HG02571 (cell line): ENCODE measurements around the gene JAKMIP1.

Source experiments
- ATAC-seq: cut with Tn5 transposase; IDR thresholded peaks from one replicate; pipeline ENCODE4 v1.9.1; 2021; ENCODE audit warnings: mild to moderate bottlenecking, moderate library complexity; ENCODE audit not compliant: unreplicated experiment

The JAKMIP1 gene

DNA sequence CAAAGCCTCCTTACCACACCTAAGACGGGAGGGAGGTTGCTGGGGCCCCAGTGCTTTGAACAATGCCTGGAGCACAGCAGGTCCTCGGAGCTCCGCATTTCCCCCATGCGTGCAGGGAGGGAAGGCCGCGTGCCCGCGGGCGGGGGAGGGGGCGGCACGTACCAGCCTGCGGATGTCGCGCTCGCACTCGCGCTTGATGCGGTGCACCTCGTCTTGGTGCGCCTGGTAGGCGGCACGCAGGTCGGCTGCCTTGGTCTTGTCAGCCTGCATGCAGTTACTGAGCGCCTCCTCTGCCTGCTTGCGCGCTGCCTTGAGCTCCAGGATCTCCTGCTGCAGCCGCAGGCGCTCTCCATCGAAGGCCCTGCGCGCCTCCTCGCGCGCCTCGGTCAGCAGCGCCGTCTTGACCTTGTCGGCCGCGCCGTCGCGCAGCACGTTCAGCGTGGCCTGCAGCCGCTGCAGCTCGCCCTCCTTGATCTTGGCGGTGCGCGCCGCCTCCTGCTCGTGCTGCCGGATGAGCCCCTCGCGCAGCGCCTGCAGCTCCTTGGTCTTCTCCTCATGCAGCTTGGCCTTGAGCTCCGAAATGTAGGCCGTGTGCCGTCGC, 94.9 kb downstream of the JAKMIP1 start:
- ATAC-seq: no peak

DNA sequence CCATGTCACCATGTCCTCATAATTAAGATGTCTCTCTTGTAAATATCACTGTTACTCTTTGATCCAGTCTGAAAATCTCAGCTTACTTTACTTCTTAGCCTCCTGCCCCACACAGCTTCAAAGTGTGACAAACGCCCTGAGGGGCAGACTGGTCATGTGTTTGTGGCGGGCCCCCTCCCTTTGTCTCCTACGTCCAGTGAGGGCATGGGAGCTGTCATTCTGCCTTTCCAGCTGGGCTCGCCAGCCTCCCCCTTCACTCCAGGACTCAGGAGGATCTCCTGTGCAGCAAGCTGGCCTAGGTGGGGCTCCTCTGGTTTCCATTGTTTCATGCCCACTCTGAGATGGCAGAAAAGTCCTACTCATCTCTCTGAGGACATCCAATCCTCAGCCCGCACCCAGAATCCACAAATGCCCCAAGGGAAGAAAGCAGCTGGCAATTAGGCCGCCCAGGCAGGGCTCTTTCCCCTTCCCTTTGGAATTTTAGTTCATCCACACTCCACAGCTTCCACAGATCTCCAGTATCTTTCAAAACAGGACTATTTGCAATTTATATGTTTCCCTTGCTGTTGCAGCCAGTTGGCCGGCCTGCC, 95.7 kb downstream of the JAKMIP1 start:
- ATAC-seq: no peak

GRCh38 chr4:6097581-6097980, 102.8 kb downstream of the JAKMIP1 start:
- no peak for ATAC-seq

DNA sequence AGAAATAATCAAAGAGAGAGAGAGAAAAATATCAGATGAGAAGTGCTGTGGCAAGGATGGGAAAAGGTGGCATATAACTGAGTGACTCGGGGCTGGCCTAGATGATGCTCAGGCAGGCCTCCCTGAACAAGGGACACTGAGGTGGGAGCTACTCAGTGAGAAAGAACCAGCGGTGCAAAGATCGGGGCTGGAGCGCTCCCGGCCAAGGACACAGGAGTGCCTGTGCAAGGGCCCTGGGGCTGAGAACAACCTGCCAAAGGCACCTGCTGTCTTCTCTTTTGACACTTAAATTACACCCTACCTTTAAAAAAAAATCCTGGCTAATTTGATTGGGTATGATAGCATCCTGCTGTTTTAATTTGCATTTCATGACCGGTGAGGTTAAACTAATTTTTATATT, 104.5 kb downstream of the JAKMIP1 start:
- no peak for ATAC-seq

GRCh38 chr4:6095023-6095752, 105.2 kb downstream of the JAKMIP1 start:
- ATAC-seq: no peak

- no peak for ATAC-seq
Observed at GRCh38 chr4:6093671-6094070, 106.7 kb downstream of the JAKMIP1 start.

DNA sequence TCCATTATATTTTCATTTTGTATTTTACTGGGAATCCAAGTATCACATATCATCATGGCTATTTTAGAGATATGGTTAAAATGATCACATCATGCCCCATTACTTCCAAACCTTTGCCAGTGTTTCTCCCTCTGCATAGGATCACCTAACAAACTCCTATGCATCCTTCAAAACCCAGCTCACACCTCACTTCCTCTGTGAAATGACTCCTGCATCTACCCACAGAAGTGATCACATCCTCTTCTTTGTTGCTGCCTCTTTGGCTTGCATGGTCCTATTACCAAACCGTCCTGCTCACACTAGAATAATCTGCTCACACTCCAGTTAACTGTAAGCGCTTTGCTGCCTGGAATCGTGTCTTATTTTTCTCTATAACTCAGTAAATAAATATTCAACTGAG, 107.4 kb downstream of the JAKMIP1 start:
- no peak for ATAC-seq

- no peak for ATAC-seq
Observed at GRCh38 chr4:6092131-6092530, 108.2 kb downstream of the JAKMIP1 start.

GRCh38 chr4:6090931-6091330, 109.4 kb downstream of the JAKMIP1 start:
- no peak for ATAC-seq

- no peak for ATAC-seq
Observed at GRCh38 chr4:6088950-6089349, 111.4 kb downstream of the JAKMIP1 start.

- ATAC-seq: no peak
Observed at GRCh38 chr4:6087669-6088341, 112.5 kb downstream of the JAKMIP1 start.

GRCh38 chr4:6086846-6087245, 113.5 kb downstream of the JAKMIP1 start:
- no peak for ATAC-seq

GRCh38 chr4:6085691-6086628, 114.4 kb downstream of the JAKMIP1 start:
- ATAC-seq: no peak

DNA sequence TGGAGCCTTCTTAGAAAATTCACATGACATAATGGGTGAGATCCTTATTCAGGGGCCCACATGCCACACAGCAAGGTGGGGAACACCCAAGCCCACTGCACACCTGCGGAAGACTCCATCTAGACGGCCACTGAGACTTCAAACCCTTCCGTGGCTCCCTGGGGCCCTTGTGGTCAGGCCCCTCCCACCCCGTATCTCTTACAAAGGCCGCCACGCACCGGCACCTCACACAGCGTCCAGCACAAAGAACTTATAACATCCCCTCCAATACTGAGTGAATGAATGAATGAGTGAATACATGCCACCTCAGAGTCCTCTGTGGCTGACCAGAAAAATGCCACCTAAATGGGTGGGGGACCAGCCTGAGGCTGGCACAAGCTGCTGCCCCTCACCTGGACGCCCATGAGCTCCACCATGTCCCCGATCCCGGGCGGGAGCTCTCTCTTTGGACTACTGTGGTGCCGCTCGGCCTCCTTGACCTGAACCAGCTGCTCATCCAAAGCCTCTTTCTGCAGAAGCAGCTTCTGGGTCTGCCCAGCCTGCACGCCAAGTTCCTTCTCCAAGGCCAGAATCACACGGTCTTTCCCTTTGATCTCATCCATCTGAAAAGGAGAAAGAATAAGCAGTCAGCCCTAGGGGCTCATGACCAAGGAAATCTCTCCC, 115.2 kb downstream of the JAKMIP1 start:
- ATAC-seq: no peak

DNA sequence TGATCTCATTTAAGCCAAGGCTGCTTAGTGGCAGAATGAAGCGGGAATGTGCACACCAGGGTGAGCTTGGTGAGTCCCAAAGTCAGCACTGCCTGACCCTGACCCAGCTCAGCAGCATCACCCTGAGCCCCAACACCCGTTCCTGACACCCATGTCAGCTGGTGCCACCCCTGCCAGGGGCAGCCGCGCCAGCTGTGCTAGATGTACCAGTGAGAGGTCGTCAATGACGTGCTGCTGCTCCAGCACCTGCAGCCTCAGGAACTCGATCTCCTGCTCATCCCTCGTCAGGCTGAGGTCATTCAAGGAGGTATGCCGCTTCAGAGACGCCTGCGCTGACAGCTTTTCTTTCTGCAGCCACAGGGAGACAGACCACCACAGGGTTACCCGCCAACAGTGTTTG, 120.4 kb downstream of the JAKMIP1 start:
- no peak for ATAC-seq

- no peak for ATAC-seq
Observed at GRCh38 chr4:6078560-6078959, 121.8 kb downstream of the JAKMIP1 start.

DNA sequence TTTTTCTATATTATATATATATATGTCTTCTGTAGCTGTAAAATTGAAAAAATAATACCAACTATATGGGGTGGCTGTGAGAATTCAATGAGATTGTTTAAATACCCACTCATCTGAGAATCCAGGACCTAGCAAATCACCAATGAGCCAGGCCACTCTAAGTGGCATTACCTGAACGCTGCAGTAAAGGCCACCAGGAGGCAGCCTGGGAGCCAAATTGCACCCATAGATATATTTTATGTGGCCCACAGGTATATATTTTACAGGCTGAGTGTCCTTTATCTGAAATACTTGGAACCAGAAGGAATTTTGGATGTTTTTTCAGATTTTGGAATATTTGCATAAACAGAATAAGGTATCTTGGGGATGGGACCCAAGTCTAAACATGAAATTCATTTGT, 124.0 kb downstream of the JAKMIP1 start:
- ATAC-seq: no peak

DNA sequence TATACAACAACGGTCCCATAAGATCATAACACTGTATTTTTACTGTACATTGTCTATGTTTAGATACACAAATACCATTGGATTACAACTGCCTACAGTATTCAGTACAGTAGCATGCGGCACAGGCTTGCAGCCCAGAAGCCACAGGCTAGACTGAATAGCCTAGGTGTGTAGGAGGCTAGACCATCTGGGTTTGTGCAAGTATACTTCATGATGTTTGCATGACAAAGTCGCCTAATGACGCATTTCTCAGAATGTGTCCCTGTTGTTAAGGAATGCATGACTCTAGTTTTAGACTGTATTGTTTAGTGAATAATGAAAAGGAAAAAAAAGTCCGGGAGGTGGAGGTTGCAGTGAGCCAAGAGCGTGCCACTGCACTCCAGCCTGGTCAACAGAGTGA, 125.6 kb downstream of the JAKMIP1 start:
- no peak for ATAC-seq

DNA sequence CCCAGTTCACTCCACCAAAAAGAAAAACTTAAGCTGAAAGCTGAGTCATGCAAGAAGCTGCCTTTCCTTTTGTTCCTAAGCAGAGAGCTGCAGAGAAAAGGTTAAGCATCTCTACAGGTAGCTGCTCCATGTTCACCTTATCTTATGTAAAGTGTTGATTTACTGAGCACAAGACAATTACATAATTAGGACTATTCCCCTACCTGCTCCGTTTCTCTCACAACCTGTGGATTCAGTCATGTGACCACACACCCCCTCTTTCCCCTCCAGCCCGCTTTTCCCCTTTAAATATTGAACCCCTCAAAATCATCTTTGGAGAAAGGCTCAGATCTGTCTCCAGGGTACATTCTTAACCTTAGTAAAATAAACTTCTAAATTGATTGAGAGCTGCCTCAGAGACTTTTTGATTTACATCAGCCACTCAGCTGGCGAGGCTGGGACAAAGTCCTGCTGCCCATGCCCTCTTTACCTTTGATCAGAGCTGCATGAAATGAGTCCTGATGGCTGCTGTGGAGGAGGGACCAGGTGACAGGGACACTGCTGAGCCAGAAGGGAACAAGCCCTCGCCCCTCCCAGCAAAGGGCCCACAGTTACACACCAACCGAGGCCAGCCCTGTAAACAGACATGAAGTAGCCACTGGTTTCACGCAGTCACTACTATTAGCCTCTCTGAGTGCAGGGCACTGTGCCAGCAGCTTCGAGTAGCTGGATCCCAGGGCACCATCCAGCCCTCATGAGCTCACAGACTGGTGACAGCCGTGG, 128.2 kb downstream of the JAKMIP1 start:
- ATAC-seq: no peak
